ENCODE results near the gene DLG4. TPM values are rescaled to one million over a fixed set of nuclear protein-coding genes. Genes with fewer than 3 reads are reported as not detected.

The DLG4 gene
- total RNA-seq, 1 experiment from 2014 or later, result 38.3 TPM

GRCh38 chr17:7261379-7262191, 41.9 kb upstream of the DLG4 start:
- WGBS (ENCODE audit: extremely low coverage, insufficient read length, low lambda C conversion rate), result no CpG with 5 or more reads among the region's 71 CpGs
- peak overlapping the region; percentile 98 for H3K14ac ChIP-seq (ENCODE audit: insufficient read depth, low read length)
- no peak overlapping the region for H2BK20ac ChIP-seq (ENCODE audit: low read depth, low read length, poor library complexity, severe bottlenecking)
- peaks cover 0 to 4% of the 10 kb centered on the region in 2 experiments; a peak in 1 of 5 replicates for H3K9me3 Mint-ChIP-seq
- peak overlapping the region; percentile 84 for H2BK12ac ChIP-seq (ENCODE audit: insufficient read length, low read depth, low read length)
- H3K4me1 Mint-ChIP-seq, result peaks cover 29 to 44% of the 10 kb centered on the region in 2 experiments
- H3K4me2 ChIP-seq (ENCODE audit: insufficient read depth, insufficient read length, low read length), result peak overlapping the region; percentile 76
- no peaks in the 10 kb centered on the region for H3K27me3 ChIP-seq (ENCODE audit: insufficient read depth, low read length)
- no peak overlapping the region for H2AFZ ChIP-seq (ENCODE audit: low read length)
- no peaks in the 10 kb centered on the region for H3K79me1 ChIP-seq (ENCODE audit: insufficient read depth, low read depth, low read length, poor library complexity, severe bottlenecking)
- H3K9me3 ChIP-seq (ENCODE audit: control insufficient read depth, low read depth, low read length), result no peaks in the 10 kb centered on the region
- H3K4me3 Mint-ChIP-seq, result peak overlapping the region; percentile 86 to 93
- H3T11ph ChIP-seq (ENCODE audit: low read length), result no peak overlapping the region
- H3K27ac Mint-ChIP-seq, result peak overlapping the region; percentile 94 to 99 (median 96)
- no peak for TF ChIP-seq CTCF (conservative IDR thresholded peaks at IDR 0.05)
- peaks cover 7 to 38% (median 31%) of the 10 kb centered on the region in 3 experiments for H3K36me3 Mint-ChIP-seq (ENCODE audit: insufficient read depth in 1 of 3, low read depth in 3 of 3)
- peak overlapping the region; percentile 37 for H4K5ac ChIP-seq (ENCODE audit: insufficient read length, low read depth, low read length)
- no peak overlapping the region for H3K56ac ChIP-seq (ENCODE audit: insufficient read length, low read depth, low read length)
- H2BK15ac ChIP-seq (ENCODE audit: low read depth, low read length), result no peak overlapping the region
- no peak overlapping the region for H3K23ac ChIP-seq (ENCODE audit: insufficient read length, low read depth, low read length)
- H4K20me1 ChIP-seq (ENCODE audit: control insufficient read depth, insufficient read depth, insufficient read length), result no peaks in the 10 kb centered on the region
- H4K8ac ChIP-seq (replicated peaks; ENCODE audit: insufficient read length, low read depth, low read length), result peak overlapping the region; percentile 25
- H2BK120ac ChIP-seq (ENCODE audit: low read depth, low read length, poor library complexity, severe bottlenecking), result peak overlapping the region; percentile 39
- no peak for DNase-seq
- peaks cover 2% of the 10 kb centered on the region for H3K27me3 Mint-ChIP-seq (ENCODE audit: low read depth)
- H3K18ac ChIP-seq (ENCODE audit: insufficient read length, low read depth, low read length), result peak overlapping the region; percentile 98
- H3K23me2 ChIP-seq (ENCODE audit: insufficient read length, low read depth, low read length, poor library complexity, severe bottlenecking), result peaks cover 25% of the 10 kb centered on the region
- peak overlapping the region; percentile 91; the same call in 1 of the 2 replicates for H3K4ac ChIP-seq (ENCODE audit: low read depth, low read length)
- H3K4me1 ChIP-seq (ENCODE audit: insufficient read depth, low read length), result peaks cover 4% of the 10 kb centered on the region; the same call in 1 of the 2 replicates
- peak overlapping the region; percentile 95 for H3K9ac ChIP-seq (ENCODE audit: extremely low read depth, insufficient read length, low read length)
- peak overlapping the region; percentile 95 for H4K91ac ChIP-seq (ENCODE audit: insufficient read length, low read depth, low read length)
- peak overlapping the region; percentile 31 for H2BK5ac ChIP-seq (ENCODE audit: insufficient read length, low read length)
- peaks cover 8% of the 10 kb centered on the region; the same call in 1 of the 2 replicates for H3K79me2 ChIP-seq (ENCODE audit: insufficient read depth, low read length)
- no peak overlapping the region for H2AK5ac ChIP-seq (ENCODE audit: insufficient read length, low read length)
- peak overlapping the region; percentile 55 for H3K27ac ChIP-seq (ENCODE audit: insufficient read length, low read depth, low read length)

All from H9 (cell line).